Measurements from ENCODE around the gene EIF3F.

EIF3F gene

GRCh38 chr11:8040261-8040920 is 53.3 kb downstream of the EIF3F start:
- no peak for DNase-seq

GRCh38 chr11:8040921-8041285 is 53.8 kb downstream of the EIF3F start:
- no peak for DNase-seq

GRCh38 chr11:8041576-8041975 is 54.4 kb downstream of the EIF3F start:
- DNase-seq, result no peak

GRCh38 chr11:8043756-8044155 is 56.6 kb downstream of the EIF3F start:
- DNase-seq, result no peak

GRCh38 chr11:8045839-8046238 is 58.7 kb downstream of the EIF3F start:
- no peak for DNase-seq

GRCh38 chr11:8047382-8047781 is 60.2 kb downstream of the EIF3F start:
- DNase-seq, result no peak

GRCh38 chr11:8049084-8049483 is 61.9 kb downstream of the EIF3F start:
- no peak for DNase-seq

Data from DMS53 (cell line).